GM21723 (cell line): ENCODE results near the gene PPP4R1.

ENCODE experiments used
- ATAC-seq: cut with Tn5 transposase; IDR thresholded peaks from one replicate; pipeline ENCODE4 v1.9.1; 2021; ENCODE audit warnings: mild to moderate bottlenecking, moderate library complexity; ENCODE audit not compliant: unreplicated experiment

PPP4R1 gene

DNA sequence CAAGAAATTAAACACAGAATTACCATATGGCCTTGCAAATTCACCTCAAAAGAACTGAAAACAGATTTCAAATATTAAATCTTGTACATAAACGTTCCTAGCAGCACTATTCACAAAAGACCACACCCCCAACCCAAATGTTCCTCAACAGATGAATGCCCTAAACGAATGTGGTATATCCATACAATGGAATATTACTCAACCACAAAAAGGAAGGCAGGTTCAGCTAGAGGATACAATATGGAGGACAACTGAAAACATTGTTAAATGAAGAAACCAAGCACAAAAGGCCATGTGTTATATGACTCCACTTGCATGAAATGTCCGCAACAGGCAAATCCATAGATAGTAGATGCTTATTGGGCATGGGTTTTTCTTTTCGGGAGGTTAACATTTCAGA, 61.7 kb downstream of the PPP4R1 start:
- ATAC-seq: no peak

DNA sequence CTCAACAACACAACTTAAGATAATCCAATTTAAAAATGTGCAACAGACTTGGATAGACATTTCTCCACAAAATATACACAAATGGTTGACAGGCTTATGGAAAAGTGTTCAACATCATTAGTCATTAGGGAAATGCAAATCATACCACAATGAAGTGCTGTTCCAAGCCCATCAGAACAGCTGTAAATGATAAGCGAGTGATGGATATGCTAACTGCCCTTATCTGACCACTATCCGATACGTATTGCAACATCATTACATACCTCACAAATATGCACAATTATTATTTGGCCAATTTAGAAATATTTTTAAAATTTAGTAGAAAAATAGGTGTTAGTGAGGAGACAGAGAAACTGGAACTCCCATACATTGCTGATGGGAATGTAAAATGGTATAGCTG, 62.2 kb downstream of the PPP4R1 start:
- no peak for ATAC-seq

GRCh38 chr18:9550429-9550828, 63.9 kb downstream of the PPP4R1 start:
- ATAC-seq: no peak

GRCh38 chr18:9549405-9549804, 65.0 kb downstream of the PPP4R1 start:
- no peak for ATAC-seq

DNA sequence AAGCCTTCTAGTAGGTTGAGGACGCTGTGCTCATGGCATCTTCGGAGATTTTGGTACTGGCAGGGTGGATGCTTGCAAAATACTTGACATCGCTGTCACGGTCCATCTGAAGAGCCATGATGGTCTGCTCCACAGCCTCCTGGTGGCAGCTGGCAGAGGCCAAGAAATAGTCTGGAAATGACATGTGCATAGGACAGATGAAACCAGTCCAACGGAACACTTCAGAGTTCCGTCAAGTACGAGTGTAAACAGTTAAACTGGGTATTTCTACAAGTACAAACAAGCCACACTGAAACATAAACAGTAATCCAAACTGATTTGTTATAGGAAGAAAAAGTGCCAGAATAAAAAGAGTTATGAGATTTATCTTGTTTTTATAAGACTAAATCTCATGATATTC, 66.6 kb downstream of the PPP4R1 start:
- ATAC-seq: no peak

DNA sequence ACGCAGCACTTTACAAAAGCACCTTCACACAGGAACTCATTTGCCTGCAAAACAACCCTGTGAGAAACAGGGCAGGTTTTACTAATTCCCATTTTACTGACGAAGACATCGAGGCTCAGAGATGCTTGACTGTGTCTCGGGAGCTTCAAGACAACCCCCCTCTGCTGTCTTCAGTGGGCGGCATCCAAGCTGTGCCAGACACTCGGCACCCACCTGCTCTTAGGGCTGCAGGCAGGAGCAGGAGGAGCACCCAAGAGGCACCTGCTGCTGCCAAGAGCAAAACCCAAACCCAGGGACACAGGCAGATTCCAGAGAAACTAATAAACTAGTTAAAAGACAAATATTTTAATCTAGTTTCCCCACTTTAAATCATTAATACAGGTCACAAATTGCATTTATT, 67.9 kb downstream of the PPP4R1 start:
- no peak for ATAC-seq

GRCh38 chr18:9545029-9545428, 69.3 kb downstream of the PPP4R1 start:
- ATAC-seq: no peak

GRCh38 chr18:9542924-9543323, 71.4 kb downstream of the PPP4R1 start:
- ATAC-seq: no peak

- no peak for ATAC-seq
Measured at GRCh38 chr18:9539938-9540337, 74.4 kb downstream of the PPP4R1 start.

DNA sequence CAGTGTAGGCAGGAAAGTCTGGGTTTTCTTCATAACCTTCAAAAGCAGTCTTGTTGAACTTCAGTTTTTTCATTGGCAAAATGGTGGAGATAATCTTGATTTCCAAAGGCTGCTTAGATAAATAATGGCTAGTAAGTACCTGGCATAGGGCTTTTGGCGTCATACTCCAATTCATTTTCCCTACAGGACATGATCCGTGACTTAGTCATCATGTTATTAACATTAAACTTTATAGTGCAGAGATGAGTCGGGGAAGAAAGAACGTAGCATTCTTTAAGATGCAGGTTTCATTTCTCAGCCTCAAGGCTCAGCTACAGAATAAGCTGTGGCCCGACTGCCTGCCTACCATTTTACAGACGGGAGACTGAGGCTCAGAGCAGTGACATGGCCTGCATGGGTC, 75.1 kb downstream of the PPP4R1 start:
- ATAC-seq: no peak

DNA sequence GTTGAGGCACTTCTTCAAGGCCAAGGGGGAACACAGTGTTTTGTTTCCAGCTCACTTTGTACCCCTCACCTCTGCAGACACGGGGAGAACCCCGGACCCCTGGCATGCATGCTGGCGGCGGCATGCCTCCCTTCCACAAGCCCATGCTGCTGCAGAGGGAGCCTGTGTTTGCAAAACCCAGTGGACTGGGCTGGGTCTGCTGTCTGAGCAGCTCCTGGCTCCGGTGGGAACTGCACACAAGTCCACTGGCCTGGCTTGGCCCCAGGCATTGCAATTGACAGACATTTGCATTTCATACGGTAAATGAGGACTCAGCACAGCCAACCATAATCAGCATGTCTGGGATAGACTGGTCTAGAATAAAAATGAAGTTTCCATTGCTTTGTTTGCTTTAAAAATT, 76.7 kb downstream of the PPP4R1 start:
- ATAC-seq: no peak

DNA sequence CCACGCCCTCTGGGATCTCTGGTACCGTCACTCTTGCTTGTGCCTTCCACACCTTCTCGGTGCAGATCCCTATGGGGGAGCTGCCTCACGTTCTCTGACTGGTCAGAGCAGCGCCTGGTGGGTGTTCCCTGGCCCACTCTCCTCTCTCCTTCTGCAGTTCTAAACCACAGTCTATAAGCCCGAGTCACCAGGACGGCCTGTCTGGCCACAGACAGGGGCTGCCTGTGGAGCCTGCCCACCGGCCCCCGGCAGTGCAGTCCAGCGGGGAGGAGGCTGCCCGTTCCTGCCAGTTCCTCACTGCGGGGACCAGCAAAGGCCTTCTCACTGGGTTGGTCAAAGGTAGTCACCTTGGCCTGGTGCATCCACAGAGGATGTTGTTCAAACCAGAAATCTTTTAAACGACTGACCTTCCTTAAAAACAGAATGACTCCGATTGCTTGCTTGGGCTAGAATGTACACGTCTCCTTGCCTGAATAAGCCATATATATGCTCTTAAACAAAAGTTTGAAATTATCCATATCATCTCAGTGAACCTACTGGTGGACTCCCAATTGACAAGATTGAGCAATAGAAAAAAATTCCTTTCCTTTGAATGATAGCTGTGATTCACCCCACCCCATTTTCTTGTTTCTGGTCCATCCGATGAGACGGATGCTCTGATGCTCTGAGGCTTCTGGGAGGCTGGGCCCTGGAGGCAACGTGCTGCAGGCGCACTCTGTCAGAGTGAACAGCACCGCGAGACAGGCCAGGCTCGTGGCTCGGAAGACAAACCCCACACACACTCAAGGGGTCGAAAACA, 77.8 kb downstream of the PPP4R1 start:
- no peak for ATAC-seq

DNA sequence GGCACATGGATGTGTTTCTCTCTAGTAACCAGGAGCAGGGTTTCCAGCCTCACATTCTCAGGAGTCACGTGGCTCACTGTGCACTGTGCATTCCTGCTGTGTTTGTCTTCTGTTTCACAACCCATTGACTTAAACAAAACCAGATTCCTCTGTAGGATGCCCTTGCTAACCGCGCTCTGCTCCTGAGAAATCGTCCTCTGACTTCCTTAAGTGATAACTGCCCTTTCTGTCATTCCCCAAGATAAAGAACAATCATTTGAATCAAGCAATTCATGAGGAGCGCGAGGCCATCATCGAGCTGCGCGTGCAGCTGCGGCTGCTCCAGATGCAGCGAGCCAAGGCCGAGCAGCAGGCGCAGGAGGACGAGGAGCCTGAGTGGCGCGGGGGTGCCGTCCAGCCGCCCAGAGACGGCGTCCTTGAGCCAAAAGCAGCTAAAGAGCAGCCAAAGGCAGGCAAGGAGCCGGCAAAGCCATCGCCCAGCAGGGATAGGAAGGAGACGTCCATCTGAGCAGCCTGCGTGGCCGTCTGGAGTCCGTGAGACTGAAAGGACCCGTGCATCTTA, 78.8 kb downstream of the PPP4R1 start:
- no peak for ATAC-seq

DNA sequence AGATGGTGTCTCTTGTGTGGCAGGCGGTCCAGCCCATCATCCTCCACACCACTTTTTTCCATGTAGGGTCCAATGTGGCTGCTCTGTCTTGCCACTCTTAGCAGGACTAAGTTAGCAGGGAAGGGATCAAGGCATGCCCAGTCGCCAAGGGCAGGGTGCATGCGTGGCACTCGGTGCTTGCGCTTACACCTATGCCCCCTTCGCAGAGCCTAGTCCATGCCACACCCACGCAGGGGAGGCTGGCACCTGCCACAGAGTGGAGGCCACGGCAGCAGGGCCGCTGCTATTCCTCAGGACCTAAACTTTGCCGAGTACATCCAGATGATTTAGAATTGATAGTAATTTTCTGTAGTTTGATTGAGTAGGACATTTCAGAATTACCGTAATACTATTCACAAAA, 79.5 kb downstream of the PPP4R1 start:
- no peak for ATAC-seq

- ATAC-seq: no peak
Measured at GRCh38 chr18:9531791-9532410, 82.5 kb downstream of the PPP4R1 start.

- no peak for ATAC-seq
Measured at GRCh38 chr18:9530226-9531009, 83.9 kb downstream of the PPP4R1 start.

- ATAC-seq: no peak
Measured at GRCh38 chr18:9526458-9526857, 87.9 kb downstream of the PPP4R1 start.

- ATAC-seq: no peak
Measured at GRCh38 chr18:9522952-9523351, 91.4 kb downstream of the PPP4R1 start.

DNA sequence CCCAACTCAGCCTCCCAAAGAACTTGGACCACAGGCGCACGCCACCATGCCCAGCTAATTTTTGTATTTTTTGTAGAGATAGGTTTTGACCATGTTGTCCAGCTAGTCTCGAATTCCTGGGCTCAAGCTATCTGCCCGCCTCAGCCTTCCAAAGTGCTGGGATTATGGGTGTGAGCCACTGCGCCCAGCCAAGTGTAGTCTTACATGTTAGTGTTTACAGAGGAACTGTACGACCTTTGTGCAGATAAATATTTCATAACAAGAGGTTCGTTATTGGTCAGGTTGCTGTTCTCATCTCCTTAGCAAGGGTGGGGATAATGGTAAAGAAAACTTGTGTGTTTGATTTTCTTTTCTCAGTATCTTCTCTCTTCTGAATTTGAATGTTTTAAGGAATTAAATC, 92.6 kb downstream of the PPP4R1 start:
- no peak for ATAC-seq

GRCh38 chr18:9520666-9521065, 93.7 kb downstream of the PPP4R1 start:
- ATAC-seq: no peak

DNA sequence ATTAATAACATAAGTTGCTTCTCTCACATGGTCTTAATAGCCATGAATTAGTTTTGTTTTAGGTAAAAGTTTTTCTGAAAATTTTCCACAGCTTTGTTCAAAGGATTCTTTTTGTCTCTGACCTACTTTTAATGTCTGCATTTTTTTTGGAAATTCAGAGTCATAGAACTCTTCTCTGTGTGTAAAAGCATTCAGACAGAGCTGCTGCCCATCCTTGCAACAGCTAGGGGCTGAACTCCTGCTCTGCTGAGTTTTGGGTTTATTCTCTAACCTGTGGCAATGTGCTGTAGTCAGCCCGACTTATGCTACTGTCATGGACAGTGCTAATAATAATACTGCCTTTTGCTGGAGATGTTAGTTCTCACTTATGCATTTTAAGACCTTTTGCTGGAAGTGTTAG, 95.0 kb downstream of the PPP4R1 start:
- ATAC-seq: no peak

- ATAC-seq: no peak
Measured at GRCh38 chr18:9517869-9518268, 96.5 kb downstream of the PPP4R1 start.
